SW480 (cell line): Measurements from ENCODE around the gene SH2D3A.
A peak's percentile ranks its signal among the peaks of the same experiment; 100 is the strongest.
"Not testable (repeated sequence)": the region's sequence is repeated elsewhere in the genome, so short reads cannot be mapped to it uniquely, and the experiment has no call there.

Source experiments
- DNase-seq: peaks from one replicate; pipeline ENCODE4 v3.0.0-alpha.2; 2016; ENCODE audit warnings: low spot score

The SH2D3A gene

GRCh38 chr19:6761053-6761676, 6.1 kb downstream of the SH2D3A start:
- no peak for DNase-seq

GRCh38 chr19:6760606-6761005, 6.6 kb downstream of the SH2D3A start:
- no peak for DNase-seq

GRCh38 chr19:6754653-6755463, 12.4 kb downstream of the SH2D3A start:
- DNase-seq: no peak

GRCh38 chr19:6754136-6754535, 13.1 kb downstream of the SH2D3A start:
- no peak for DNase-seq

- peak; percentile 92 for DNase-seq
Observed at GRCh38 chr19:6753178-6754031, 13.8 kb downstream of the SH2D3A start.

- no peak for DNase-seq
Observed at GRCh38 chr19:6752256-6753177, 14.7 kb downstream of the SH2D3A start.

GRCh38 chr19:6751189-6751588, 16.0 kb downstream of the SH2D3A start:
- no peak for DNase-seq

- DNase-seq: no peak
Observed at GRCh38 chr19:6750062-6750461, 17.2 kb downstream of the SH2D3A start.

GRCh38 chr19:6748543-6748942, 18.7 kb downstream of the SH2D3A start:
- not testable (repeated sequence) for DNase-seq

GRCh38 chr19:6745965-6746364, 21.3 kb downstream of the SH2D3A start:
- DNase-seq: no peak

GRCh38 chr19:6744381-6745301, 22.6 kb downstream of the SH2D3A start:
- no peak for DNase-seq

GRCh38 chr19:6743714-6744380, 23.4 kb downstream of the SH2D3A start:
- DNase-seq: no peak

- DNase-seq: no peak
Observed at GRCh38 chr19:6743066-6743465, 24.2 kb downstream of the SH2D3A start.

- no peak for DNase-seq
Observed at GRCh38 chr19:6740589-6741343, 26.5 kb downstream of the SH2D3A start.

- DNase-seq: no peak
Observed at GRCh38 chr19:6739883-6740588, 27.2 kb downstream of the SH2D3A start.

- no peak for DNase-seq
Observed at GRCh38 chr19:6739390-6739882, 27.8 kb downstream of the SH2D3A start, which contains the start of gene TRIP10. Gene TRIP10 (plus strand): TSS chr19:6739680. CDS start chr19:6739762, 82 bp downstream.

GRCh38 chr19:6738787-6739389, 28.3 kb downstream of the SH2D3A start:
- DNase-seq: no peak
